Astrocyte of the cerebellum (primary cell): ENCODE measurements around the gene ANKFY1.

ENCODE experiments used
- DNase-seq: peaks from one replicate; pipeline ENCODE4 v3.0.0-alpha.2; 2011; ENCODE audit warnings: low read depth
- H3K4me3 ChIP-seq: 2 replicates; pipeline ENCODE4 v1.5.1; 2011; ENCODE audit warnings: mild to moderate bottlenecking, low read depth, low read length, moderate library complexity
- CTCF ChIP-seq: IDR thresholded peaks from 2 replicates; pipeline ENCODE4 v1.5.1; 2012; ENCODE audit warnings: low read length, low read depth, moderate library complexity, mild to moderate bottlenecking; ENCODE audit errors: missing control alignments
- in situ Hi-C: cut with HindIII; loops from 2 replicates; pipeline ENCODE4 v1.10.0; 2017; ENCODE audit warnings: low sequenced_read_pairs

The ANKFY1 gene

GRCh38 chr17:4157618-4158333 is 106.0 kb downstream of the ANKFY1 start:
- TF ChIP-seq CTCF: no peak
- in situ Hi-C loops: no loop called here
- no peak overlapping the region for H3K4me3 ChIP-seq
- DNase-seq: no peak

- DNase-seq: no peak
- no peak overlapping the region for H3K4me3 ChIP-seq
- in situ Hi-C loops: no loop called here
- TF ChIP-seq CTCF: no peak
Measured at GRCh38 chr17:4156750-4157381, 106.9 kb downstream of the ANKFY1 start.

DNA sequence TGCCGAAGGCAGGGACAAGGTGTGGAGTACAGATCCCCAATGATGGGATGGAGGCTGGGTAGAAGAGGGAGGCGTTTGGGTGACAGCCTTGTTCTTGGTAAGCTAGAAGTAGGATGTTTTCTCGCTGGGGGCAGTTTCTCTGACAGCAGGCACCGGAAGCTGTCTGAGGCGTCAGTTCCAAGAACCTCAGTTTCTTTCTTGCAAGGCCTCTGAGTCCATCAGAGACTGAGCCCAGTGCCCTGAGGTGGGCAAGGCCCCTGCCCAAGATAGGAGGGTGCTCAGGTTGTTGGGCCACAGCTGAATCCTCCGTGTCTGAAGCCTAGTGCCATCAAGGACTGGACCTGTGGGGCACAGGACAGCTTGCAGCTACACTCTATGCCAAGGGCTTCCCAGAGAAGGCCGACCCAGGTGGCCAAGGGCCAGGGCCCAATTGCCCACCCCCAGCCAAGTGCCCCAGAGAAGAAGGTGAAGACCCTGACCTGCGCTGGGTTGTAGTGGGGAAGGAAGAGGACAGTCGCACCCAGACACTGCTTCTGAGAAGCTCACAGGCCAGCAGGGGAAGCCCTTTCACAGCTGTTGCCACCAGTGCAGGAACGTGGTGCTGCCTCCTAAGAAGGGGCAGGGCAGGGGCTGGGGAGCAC is 107.7 kb downstream of the ANKFY1 start:
- in situ Hi-C loops: no loop called here
- no peak for TF ChIP-seq CTCF
- H3K4me3 ChIP-seq: no peak overlapping the region
- DNase-seq: no peak

DNA sequence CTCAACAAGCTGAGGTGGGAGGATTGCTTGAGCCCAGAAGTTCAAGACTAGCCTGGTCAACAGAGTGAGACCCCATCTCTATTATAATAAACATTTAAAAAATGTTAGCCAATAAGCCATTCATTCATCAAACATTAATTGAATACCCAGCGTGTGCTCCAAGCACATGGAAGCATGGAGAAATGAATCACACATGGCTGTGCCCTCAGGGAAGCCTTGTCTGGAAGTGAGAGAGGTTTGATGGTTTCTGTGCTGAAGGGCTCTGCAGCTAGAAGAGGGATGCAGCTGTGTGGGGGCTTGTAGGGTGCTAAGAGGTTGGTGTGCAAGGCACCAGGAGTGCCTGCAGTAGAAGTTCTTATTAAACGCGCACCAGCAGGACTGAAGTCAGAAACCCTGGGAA is 109.6 kb downstream of the ANKFY1 start:
- no peak overlapping the region for H3K4me3 ChIP-seq
- DNase-seq: no peak
- no peak for TF ChIP-seq CTCF
- in situ Hi-C loops: no loop called here

DNA sequence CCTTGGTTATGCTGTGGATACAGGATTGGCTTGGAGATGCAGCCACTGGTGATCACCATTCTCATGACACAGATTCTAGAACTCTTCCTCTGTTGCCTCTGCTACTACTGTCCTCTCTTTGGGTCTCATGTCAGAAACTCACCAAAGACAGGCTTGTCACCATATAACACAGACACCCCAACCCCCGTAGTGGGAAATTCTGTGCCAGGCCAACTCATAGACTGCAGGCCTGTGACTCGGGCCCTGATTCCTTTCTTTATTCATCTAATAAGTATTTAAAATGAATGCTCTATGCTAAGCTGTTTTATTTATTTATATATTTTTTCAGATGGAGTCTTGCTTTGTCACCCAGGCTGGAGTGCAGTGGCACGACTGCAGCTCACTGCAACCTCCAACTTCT is 111.3 kb downstream of the ANKFY1 start:
- in situ Hi-C loops: no loop called here
- H3K4me3 ChIP-seq: no peak overlapping the region
- no peak for TF ChIP-seq CTCF
- no peak for DNase-seq

DNA sequence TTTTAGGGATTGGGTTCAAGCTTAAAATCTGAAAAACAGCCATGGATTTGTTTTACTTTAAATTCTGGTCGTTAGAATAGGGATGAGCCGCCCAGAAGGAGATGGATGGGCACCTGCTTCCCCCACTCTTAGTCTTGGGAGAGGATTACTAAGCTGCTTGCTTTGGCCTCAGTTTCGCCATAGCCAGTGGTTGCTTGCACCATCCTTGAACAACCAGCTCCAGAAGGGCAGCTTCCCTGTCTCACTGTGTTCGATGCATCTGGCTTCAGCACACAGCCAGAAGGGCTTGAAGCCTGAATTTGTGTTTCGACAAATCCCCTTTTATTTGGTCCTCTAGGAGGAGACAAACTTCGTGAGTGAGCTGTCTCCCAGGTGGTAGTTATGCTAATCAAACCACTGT is 113.7 kb downstream of the ANKFY1 start:
- no peak for TF ChIP-seq CTCF
- in situ Hi-C loops: no loop called here
- H3K4me3 ChIP-seq: no peak overlapping the region
- no peak for DNase-seq
